HUES64 (cell line): ENCODE results near the gene PRR33.

Experiments
- H3K27ac ChIP-seq: 2 replicates; pipeline ENCODE4 v1.7.0; 2013; ENCODE audit warnings: low read depth, low read length, inconsistent platforms
- H3K27me3 ChIP-seq: 2 replicates; pipeline ENCODE4 v1.6.1; 2013; ENCODE audit warnings: mild to moderate bottlenecking, low read length; ENCODE audit not compliant: insufficient read depth
- H3K36me3 ChIP-seq: 2 replicates; pipeline ENCODE4 v1.6.1; 2013; ENCODE audit warnings: mild to moderate bottlenecking, low read length; ENCODE audit not compliant: insufficient read depth
- H3K4me1 ChIP-seq: 2 replicates; pipeline ENCODE4 v1.6.1; 2013; ENCODE audit warnings: mild to moderate bottlenecking, low read length, moderate library complexity; ENCODE audit not compliant: insufficient read depth
- H3K4me3 ChIP-seq: 2 replicates; pipeline ENCODE4 v1.5.1; 2013; ENCODE audit warnings: mild to moderate bottlenecking, low read length, moderate library complexity
- H3K9ac ChIP-seq: 2 replicates; pipeline ENCODE4 v1.6.1; 2013; ENCODE audit warnings: mild to moderate bottlenecking, low read depth, low read length
- H3K9me3 ChIP-seq: 2 replicates; pipeline ENCODE4 v1.6.1; 2013; ENCODE audit warnings: low read depth, low read length; ENCODE audit not compliant: insufficient read depth
- WGBS: fragments of 150-250, 120-280 bp; methylation state at CpG from one replicate; pipeline ENCODE4 v1.1.7; 2013; ENCODE audit warnings: missing lambda C conversion rate; 5-methylcytosine and 5-hydroxymethylcytosine counted together

PRR33 gene

DNA sequence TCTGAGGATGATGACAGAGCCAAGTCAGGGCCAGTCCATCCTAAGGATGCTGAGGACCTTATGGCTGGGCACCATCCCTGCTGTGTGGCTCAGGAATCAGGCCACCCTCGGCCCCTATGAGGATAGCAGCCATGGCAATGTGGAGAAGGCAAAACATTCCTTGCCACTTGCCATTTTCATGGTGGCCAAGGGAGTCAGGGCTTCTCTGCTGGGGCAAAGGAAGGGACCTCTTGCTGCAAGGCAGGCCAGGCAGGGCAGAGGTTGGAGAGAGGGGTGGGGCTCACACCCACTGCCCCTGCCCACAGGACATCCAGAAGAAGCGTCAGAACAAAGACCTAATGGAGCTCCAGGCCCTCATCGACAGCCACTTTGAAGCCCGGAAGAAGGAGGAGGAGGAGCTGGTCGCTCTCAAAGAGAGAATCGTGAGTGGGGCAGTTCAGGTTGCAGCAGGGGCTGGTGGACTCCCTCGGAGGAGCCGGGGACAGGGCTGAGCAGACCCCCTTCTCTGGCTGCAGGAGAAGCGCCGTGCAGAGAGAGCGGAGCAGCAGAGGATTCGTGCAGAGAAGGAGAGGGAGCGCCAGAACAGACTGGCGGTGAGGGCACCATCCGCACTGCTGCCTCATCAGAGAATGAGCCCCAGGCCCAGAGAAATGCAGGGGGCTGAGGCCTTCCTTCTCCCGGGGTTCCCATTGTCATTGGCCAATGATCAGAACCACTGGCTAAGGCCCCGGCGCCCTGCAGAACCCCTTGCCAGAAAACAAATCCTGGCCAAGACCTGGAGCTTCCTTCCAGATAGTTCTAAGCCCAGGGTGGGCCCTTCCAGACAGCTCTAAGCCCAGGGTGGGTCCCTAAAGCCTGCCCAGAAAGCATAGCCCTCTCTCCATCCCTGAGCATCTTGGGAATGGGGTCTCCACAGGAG lies 42.0 kb upstream of the PRR33 start:
- H3K9me3 ChIP-seq = no peaks in the 10 kb centered on the region
- H3K36me3 ChIP-seq = no peaks in the 10 kb centered on the region
- H3K4me1 ChIP-seq = no peaks in the 10 kb centered on the region
- no peak overlapping the region for H3K9ac ChIP-seq
- H3K4me3 ChIP-seq = no peak overlapping the region
- no peak overlapping the region for H3K27ac ChIP-seq
- WGBS = 92% methylated on average over 18 of the region's 18 CpGs
- H3K27me3 ChIP-seq = no peaks in the 10 kb centered on the region

DNA sequence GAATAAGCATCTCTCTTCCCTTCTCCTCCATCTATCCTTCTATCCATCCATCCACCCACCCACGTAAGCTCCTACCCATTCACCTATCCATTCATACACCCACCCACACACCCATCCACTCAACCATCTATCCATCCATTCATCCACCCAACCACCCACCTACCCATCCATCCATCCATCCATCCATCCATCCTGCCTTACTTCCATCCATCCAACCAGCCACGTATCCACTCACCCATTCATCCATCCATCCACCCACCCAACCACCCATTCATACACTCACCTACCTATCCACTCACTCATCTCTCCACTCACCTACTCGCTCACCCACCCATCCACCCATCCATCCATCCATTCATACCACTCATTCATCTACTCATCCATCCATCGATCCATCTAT lies 41.0 kb upstream of the PRR33 start:
- 92% methylated on average over 4 of the region's 4 CpGs for WGBS
- Histone ChIP-seq H3K27ac (no peak overlapping the region), H3K9me3 (no peaks in the 10 kb centered on the region), H3K9ac (no peak overlapping the region), H3K36me3 (no peaks in the 10 kb centered on the region), H3K4me3 (no peak overlapping the region), H3K4me1 (no peaks in the 10 kb centered on the region), H3K27me3 (no peaks in the 10 kb centered on the region)

DNA sequence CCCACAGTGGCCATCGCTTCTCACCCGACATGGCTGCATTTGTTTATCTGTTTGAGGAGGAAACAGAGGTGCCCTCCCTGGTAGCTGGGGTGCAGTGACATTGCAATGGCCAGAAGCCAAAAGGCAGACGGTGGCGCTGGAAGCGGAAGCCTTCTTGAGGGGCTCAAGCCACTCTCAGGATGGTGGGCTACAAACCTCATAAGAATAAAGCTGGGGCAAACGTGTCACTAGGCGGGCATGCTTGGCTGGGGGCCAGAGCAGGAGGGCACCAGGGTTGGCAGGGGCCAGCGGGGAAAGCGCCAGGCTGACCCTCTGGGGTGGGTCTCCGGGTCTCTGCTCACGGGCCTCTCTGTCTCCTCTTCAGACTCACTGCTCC lies 40.4 kb upstream of the PRR33 start:
- H3K9ac ChIP-seq = no peak overlapping the region

DNA sequence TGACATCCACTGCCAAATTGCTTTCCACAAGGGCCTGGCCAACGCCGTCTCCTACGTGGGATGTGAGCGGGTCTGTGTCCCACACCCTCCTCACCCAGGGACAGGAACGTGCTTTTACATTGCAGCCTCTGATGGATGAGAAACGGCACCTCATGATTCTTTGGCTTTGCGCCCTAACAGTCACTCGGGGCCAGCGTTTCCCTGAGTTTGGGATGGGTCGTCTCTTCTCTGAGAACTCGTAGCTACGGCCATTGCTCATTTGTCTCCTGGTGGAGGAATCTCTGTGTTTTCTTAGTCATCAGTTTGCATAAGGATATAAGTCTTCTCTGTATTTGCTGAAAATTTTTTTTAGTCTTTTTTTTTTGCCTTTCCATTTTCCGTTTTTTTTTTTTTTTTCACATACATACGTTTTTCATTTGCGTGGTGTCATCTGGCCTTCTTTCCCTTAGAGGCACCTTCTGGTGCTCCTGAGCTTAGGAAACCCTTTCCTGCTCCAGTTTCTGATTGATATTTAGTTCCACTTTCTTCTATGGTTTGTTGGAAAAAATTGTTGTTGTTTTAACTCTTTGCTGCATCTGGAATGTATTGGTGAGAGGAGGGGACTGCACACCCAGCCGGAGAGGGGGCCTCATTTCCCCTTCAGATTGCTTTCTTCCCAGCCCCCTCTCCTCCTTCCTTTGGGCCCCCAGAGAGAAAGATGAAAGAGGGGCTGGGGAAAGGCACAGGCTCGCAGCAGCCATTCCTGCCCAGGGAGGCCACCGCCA lies 39.8 kb upstream of the PRR33 start:
- no peaks in the 10 kb centered on the region for H3K4me1 ChIP-seq
- no peak overlapping the region for H3K4me3 ChIP-seq
- H3K27me3 ChIP-seq = no peaks in the 10 kb centered on the region
- WGBS = 92% methylated on average over 17 of the region's 18 CpGs
- H3K36me3 ChIP-seq = no peaks in the 10 kb centered on the region
- H3K9me3 ChIP-seq = no peaks in the 10 kb centered on the region
- no peak overlapping the region for H3K9ac ChIP-seq
- no peak overlapping the region for H3K27ac ChIP-seq

More for the DNA sequence above, 40.4 kb upstream of the PRR33 start:
- Histone ChIP-seq H3K27me3 (no peaks in the 10 kb centered on the region), H3K4me1 (no peaks in the 10 kb centered on the region), H3K4me3 (no peak overlapping the region), H3K36me3 (no peaks in the 10 kb centered on the region), H3K9me3 (no peaks in the 10 kb centered on the region), H3K27ac (no peak overlapping the region)
- 92% methylated on average over 11 of the region's 11 CpGs for WGBS

DNA sequence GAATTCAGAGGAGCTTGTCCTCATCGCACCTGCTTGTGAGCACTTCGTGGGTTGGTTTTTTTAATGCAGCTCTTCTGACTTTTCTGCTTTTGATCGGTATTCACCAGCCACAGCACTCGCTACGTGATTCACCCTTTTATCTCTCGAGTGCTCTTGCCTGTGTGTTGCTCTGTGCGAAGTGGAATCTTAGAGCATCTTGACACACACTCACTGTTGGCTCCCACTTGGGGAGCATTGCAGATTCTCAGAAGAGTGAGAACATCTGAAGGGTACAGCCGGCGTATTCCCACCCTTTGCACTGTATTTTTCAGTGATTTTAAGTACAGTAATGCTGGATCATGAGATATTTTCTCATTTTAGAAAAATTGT lies 38.8 kb upstream of the PRR33 start:
- Histone ChIP-seq H3K4me3 (no peak overlapping the region), H3K27me3 (no peaks in the 10 kb centered on the region), H3K27ac (no peak overlapping the region), H3K9ac (no peak overlapping the region), H3K9me3 (no peaks in the 10 kb centered on the region), H3K4me1 (no peaks in the 10 kb centered on the region), H3K36me3 (no peaks in the 10 kb centered on the region)
- WGBS = 93% methylated on average over 7 of the region's 9 CpGs

DNA sequence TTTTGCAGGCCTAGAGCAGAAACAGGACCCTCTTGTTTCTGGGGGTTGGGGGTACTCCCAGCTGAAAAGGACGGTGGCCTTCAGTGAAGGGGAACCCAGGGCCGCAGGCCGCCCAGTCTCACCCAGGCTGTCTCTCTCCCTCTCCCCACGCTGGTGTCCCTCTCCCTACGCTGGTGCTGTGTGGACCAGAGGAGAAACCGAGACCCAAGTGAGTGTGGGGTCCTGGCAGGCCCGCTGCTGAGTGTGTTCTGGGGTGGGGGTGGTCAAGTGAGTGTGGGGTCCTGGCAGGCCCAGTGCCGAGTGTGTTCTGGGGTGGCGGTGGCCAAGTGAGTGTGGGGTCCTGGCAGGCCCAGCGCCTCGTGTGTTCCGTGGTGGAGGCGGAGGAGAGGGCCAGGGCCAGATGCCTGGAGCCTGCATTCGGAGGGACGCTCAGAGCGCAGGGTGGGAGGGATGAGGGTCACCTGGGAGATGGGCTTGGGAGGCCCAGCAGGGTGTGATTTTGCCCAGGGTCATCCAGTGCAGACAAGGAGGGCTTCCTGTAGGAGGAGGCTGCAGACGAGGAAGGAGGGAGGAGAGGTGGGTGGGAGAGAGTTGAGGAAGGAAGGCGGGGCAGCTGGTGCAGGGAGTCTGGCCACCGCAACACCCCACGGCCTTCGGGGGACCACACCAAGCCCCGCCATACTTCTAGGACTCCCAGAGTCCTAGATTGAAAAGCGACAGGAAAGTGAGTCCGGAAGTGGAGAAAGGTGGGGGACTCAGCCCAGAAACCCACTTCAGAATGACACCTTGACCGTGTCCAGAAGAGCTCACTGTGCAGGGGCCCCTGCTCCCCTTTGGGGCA lies 38.1 kb upstream of the PRR33 start:
- no peak overlapping the region for H3K4me3 ChIP-seq
- H3K4me1 ChIP-seq = no peaks in the 10 kb centered on the region
- H3K9me3 ChIP-seq = no peaks in the 10 kb centered on the region
- no peaks in the 10 kb centered on the region for H3K27me3 ChIP-seq
- WGBS = 90% methylated on average over 24 of the region's 25 CpGs
- no peak overlapping the region for H3K9ac ChIP-seq
- no peaks in the 10 kb centered on the region for H3K36me3 ChIP-seq
- H3K27ac ChIP-seq = no peak overlapping the region

DNA sequence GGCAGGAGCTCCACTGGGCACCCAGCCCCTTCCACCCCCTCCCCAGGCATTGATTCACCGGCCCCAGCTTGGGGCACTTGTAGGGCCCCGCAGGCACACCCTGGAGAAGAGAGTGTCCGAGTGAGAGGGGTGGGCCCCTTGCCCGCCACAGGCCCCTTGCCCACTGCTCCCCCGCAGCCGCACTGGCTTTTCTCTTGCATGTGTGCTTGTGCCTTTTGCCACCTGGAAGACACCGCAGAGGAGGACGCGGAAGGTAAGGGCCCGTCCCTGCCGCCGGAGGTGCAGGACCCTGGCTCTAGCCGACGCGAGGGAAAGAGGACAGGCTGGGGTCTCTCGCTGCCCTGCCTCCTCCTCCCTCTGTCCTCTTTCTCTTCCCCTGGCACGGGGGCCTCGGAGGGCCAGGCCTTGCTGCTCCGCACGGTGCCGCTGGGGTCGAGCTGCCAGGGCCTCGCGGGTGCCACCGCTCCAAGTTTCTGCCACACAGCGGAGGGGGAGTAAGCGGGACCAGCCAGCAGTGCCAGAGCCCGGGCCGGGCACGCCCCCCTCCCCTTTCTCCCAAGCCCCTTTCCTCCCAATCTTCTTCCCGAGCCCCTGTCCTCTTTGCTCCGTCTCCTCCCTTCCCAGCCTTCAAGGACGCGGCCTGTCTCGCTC lies 37.3 kb upstream of the PRR33 start:
- H3K4me3 ChIP-seq = no peak overlapping the region
- no peaks in the 10 kb centered on the region for H3K4me1 ChIP-seq
- no peaks in the 10 kb centered on the region for H3K36me3 ChIP-seq
- H3K9ac ChIP-seq = no peak overlapping the region
- no peaks in the 10 kb centered on the region for H3K9me3 ChIP-seq
- no peaks in the 10 kb centered on the region for H3K27me3 ChIP-seq
- WGBS = 92% methylated on average over 35 of the region's 35 CpGs
- H3K27ac ChIP-seq = no peak overlapping the region

DNA sequence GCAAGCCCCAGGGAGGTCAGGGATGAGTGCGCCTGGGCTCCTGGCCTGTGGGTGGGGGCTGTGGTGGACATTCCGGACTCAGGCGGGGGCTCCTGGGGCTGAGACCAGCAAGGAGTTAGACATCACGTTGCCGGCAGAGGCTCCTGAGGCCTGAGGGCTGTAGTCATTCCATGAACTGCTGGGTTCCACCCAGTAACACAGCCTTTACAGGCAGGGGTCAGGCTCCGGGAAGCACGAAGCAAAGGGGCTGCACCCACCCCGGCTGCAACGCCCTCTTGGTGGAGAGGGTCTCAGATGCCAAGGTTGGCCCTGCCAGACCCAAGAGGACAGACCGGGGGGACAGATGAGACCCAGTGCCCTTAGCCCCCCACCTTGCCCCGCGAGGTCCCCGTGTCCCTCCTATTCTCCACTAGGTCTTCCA lies 36.8 kb upstream of the PRR33 start:
- Histone ChIP-seq H3K4me3 (no peak overlapping the region), H3K4me1 (no peaks in the 10 kb centered on the region), H3K9ac (no peak overlapping the region), H3K9me3 (no peaks in the 10 kb centered on the region), H3K27ac (no peak overlapping the region), H3K27me3 (no peaks in the 10 kb centered on the region), H3K36me3 (no peaks in the 10 kb centered on the region)
- WGBS = 92% methylated on average over 13 of the region's 13 CpGs

DNA sequence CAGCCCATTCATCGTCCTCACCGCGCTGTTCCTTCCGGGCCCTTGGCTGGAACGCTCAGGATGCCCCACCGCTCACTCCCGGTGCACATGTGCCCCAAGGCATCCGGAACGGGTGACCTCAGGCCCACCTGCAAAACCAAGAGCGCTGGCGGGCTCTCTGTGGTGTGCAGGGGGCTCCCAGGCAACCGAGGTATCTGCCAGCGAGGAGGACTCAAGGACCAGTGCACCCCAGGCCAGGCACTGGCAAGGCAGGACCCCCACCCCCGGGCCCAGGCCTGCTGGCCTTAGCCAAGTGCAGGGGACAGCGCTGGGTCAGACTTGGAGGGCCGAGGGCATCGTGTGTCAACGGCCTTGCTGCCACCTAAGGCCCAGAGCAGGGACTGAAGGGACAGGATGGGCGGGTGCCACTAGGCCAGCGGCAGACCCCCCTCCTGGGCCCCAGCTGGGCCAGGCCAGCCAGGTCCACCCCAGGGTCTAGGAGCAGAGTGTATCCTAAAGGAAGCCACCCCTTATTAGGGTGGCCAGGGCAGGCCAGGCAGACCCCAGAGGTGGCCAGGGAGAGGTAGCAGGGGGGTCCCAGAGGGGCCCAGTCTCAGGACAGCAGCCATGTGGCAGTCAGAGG lies 36.3 kb upstream of the PRR33 start:
- Histone ChIP-seq H3K27me3 (no peaks in the 10 kb centered on the region), H3K4me3 (no peak overlapping the region), H3K36me3 (no peaks in the 10 kb centered on the region), H3K4me1 (no peaks in the 10 kb centered on the region), H3K9me3 (no peaks in the 10 kb centered on the region), H3K27ac (no peak overlapping the region), H3K9ac (no peak overlapping the region)
- WGBS = 93% methylated on average over 20 of the region's 20 CpGs

DNA sequence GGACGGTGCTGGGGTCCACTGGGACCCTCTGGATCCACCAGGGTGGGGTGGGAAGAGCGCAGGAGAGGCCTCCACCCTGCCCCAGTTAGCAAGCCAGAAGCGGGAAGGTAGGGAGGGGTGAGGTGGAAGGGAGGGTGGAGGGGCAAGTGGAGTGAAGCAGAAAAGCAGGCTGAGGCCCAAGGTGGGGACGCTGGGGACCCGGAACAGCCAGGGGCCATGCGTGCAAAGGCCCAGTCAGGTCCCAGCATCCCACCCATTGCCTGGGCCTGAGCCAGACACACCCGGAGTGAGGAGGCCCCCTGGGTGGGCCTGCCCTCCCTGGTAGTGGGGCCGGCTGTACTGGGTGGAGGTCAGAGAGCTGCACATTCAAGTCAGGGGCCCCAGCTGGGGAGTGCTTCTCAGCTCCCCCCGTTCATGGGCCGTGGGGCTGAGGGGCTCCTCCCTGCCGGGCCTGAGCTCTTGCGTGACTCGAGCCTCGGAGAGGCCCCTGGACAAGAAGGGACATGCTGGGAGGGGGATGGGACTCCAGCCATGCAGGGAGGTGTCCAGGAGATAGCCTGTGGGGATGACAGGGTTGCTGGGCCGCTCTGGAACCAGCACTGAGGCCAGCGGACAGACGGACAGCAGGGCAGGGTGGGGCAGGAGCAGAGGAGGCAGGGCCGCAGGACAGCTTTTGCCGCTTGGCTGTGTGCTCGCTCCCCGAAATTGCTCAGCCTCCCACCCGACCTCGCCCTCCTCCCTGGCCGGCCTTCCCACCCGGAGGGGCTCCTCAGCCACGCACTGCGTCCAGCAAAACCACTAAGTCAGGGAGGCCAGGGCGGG lies 35.5 kb upstream of the PRR33 start:
- no peaks in the 10 kb centered on the region for H3K9me3 ChIP-seq
- WGBS = 87% methylated on average over 28 of the region's 28 CpGs
- H3K27me3 ChIP-seq = no peaks in the 10 kb centered on the region
- H3K4me3 ChIP-seq = no peak overlapping the region
- no peak overlapping the region for H3K27ac ChIP-seq
- H3K36me3 ChIP-seq = no peaks in the 10 kb centered on the region
- H3K9ac ChIP-seq = no peak overlapping the region
- H3K4me1 ChIP-seq = no peaks in the 10 kb centered on the region
